ENCODE results near the gene LRRC41.

Gene LRRC41

DNA sequence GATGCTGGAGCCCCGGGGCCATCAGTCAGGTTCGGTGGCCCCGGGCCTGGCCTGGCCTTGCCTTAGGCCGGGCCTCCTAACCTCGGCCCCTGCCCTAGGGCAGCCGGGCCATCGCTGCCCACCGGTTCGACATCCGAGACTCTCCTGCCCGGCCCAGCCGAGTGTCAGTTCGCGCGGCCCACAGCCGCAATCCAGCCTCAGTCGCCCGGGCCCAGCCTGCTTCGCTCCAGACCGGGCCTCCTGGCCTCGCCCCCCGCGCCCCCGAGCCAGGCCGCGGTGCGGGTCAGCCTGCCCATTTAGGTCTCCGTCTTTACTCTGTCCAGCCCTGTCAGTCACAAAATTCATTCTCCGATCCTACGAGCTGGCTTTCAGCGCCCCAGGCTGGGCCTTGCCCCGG, 777 bp downstream of the LRRC41 start:
- peak overlapping the region; percentile 72 for H2BK120ac ChIP-seq (ENCODE audit: low read depth, low read length)
- H3K9ac ChIP-seq (ENCODE audit: low read depth, low read length, poor library complexity) = peak overlapping the region; percentile 98
- H4K8ac ChIP-seq (ENCODE audit: low read depth, low read length) = no peak overlapping the region
- peak overlapping the region; percentile 3 for H4K91ac ChIP-seq (ENCODE audit: low read depth, low read length, poor library complexity)
- H3K36me3 ChIP-seq (replicated peaks in 1 of 2; ENCODE audit: control insufficient read depth in 2 of 2, insufficient read depth in 2 of 2, low read length in 2 of 2) = peaks cover 0 to 29% of the 10 kb centered on the region in 2 donors
- H2BK15ac ChIP-seq (ENCODE audit: low read length) = peak overlapping the region; percentile 83
- H3K18ac ChIP-seq (ENCODE audit: low read length) = peak overlapping the region; percentile 98
- H2AFZ ChIP-seq (ENCODE audit: low read length) = peak overlapping the region; percentile 86
- H3K4me2 ChIP-seq (ENCODE audit: insufficient read depth, low read length, poor library complexity, severe bottlenecking) = peak overlapping the region; percentile 98
- H3K27me3 ChIP-seq (ENCODE audit: control insufficient read depth in 3 of 3, insufficient read depth in 3 of 3, low read depth in 1 of 3, low read length in 3 of 3) = no peaks in the 10 kb centered on the region
- no peak for DNase-seq (ENCODE audit: low spot score)
- H2BK5ac ChIP-seq (ENCODE audit: low read length) = peak overlapping the region; percentile 98
- H3K79me1 ChIP-seq (ENCODE audit: low read depth, low read length) = peaks cover 6% of the 10 kb centered on the region
- peak overlapping the region; percentile 86 for H3K27ac ChIP-seq (replicated peaks; ENCODE audit: low read length)
- H3K9me3 ChIP-seq (replicated peaks in 1 of 2; ENCODE audit: control insufficient read depth in 2 of 2, insufficient read depth in 1 of 2, low read depth in 1 of 2, low read length in 2 of 2) = no peaks in the 10 kb centered on the region
- peak overlapping the region; percentile 16 for H2BK12ac ChIP-seq (ENCODE audit: low read length)
- peak overlapping the region; percentile 44 for H2AK5ac ChIP-seq (ENCODE audit: low read depth, low read length)
- H3K4me1 ChIP-seq (ENCODE audit: control insufficient read depth in 2 of 2, insufficient read depth in 1 of 2, low read depth in 1 of 2, low read length in 2 of 2) = peaks cover 10 to 12% of the 10 kb centered on the region in 2 donors
- peak overlapping the region; percentile 94 for H3K23ac ChIP-seq (ENCODE audit: low read depth, low read length, poor library complexity)
- H3K4me3 ChIP-seq (ENCODE audit: low read length in 2 of 2) = peak overlapping the region; percentile 87 to 93
- WGBS, 2 donors (ENCODE audit: extremely low coverage in 2 of 2, insufficient read length in 2 of 2, insufficient replicate concordance in 1 of 2) = no CpG with 5 or more reads among the region's 32 CpGs
- H3K4ac ChIP-seq (ENCODE audit: low read length) = peak overlapping the region; percentile 69
- peak overlapping the region; percentile 73 for H3K14ac ChIP-seq (ENCODE audit: low read length)

DNA sequence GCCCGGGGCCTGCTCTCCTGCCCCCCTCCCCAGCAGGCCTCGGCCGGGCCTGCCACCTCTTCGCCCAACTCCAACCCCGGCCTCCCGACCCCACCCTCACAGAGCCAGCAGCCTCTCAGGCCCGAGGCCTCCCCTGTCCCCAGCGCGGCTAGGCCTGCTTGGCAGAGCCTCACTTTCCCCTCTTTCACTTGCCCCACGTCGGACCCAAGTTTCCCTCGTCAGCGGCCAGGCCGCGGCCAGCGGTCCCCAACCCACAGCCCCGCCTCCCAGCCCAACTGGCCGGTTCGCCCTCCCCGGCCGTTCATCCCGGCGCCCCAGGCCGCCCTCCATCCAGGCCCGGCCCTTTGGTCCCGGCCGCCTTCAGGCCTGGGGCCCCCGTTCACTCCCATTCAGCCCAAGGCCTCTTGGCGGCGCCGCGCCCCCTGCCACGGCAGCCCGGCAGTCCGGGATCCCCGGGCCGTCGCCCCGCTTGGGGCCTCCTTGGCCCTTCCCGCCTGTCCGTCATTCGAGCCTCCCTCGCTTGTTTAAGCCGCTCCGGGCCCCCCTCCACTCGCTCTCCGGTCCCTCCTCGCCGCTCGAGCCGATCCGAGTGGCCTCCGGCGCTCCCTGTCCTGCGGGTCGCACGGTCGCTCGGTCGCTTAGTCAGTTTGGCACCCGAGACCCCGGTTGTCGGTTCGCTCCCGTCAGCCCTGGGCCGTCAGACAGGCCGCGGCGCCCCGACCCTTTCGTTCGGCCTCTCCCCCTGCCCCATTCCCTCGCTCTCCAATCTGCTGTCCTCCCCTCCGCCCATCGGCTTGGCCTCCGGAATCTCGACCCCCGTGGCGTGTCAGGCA, 1.4 kb downstream of the LRRC41 start:
- Histone ChIP-seq H3K27ac (replicated peaks; ENCODE audit: low read length) (peak overlapping the region; percentile 86), H2AFZ (ENCODE audit: low read length) (peak overlapping the region; percentile 86), H3K4me2 (ENCODE audit: insufficient read depth, low read length, poor library complexity, severe bottlenecking) (peak overlapping the region; percentile 98), H2BK15ac (ENCODE audit: low read length) (peak overlapping the region; percentile 83), H2BK5ac (ENCODE audit: low read length) (peak overlapping the region; percentile 98), H3K4me1 (ENCODE audit: control insufficient read depth in 2 of 2, insufficient read depth in 1 of 2, low read depth in 1 of 2, low read length in 2 of 2) (peaks cover 10 to 12% of the 10 kb centered on the region in 2 donors), H3K9ac (ENCODE audit: low read depth, low read length, poor library complexity) (peak overlapping the region; percentile 98), H2BK12ac (ENCODE audit: low read length) (peak overlapping the region; percentile 16), H3K23ac (ENCODE audit: low read depth, low read length, poor library complexity) (peak overlapping the region; percentile 98), H2AK5ac (ENCODE audit: low read depth, low read length) (peak overlapping the region; percentile 44), H3K79me1 (ENCODE audit: low read depth, low read length) (peaks cover 6% of the 10 kb centered on the region), H3K4me3 (ENCODE audit: low read length in 2 of 2) (peak overlapping the region; percentile 87 to 93), H3K36me3 (replicated peaks in 1 of 2; ENCODE audit: control insufficient read depth in 2 of 2, insufficient read depth in 2 of 2, low read length in 2 of 2) (peaks cover 5 to 29% of the 10 kb centered on the region in 2 donors), H2BK120ac (ENCODE audit: low read depth, low read length) (peak overlapping the region; percentile 72), H3K9me3 (replicated peaks in 1 of 2; ENCODE audit: control insufficient read depth in 2 of 2, insufficient read depth in 1 of 2, low read depth in 1 of 2, low read length in 2 of 2) (no peaks in the 10 kb centered on the region), H3K18ac (ENCODE audit: low read length) (peak overlapping the region; percentile 98), H4K8ac (ENCODE audit: low read depth, low read length) (no peak overlapping the region), H3K4ac (ENCODE audit: low read length) (peak overlapping the region; percentile 95), H3K14ac (ENCODE audit: low read length) (peak overlapping the region; percentile 48), H4K91ac (ENCODE audit: low read depth, low read length, poor library complexity) (peak overlapping the region; percentile 54), H3K27me3 (ENCODE audit: control insufficient read depth in 3 of 3, insufficient read depth in 3 of 3, low read depth in 1 of 3, low read length in 3 of 3) (no peaks in the 10 kb centered on the region)
- peak; percentile 63 for DNase-seq (ENCODE audit: low spot score)
- no CpG with 5 or more reads among the region's 79 CpGs for WGBS, 2 donors (ENCODE audit: extremely low coverage in 2 of 2, insufficient read length in 2 of 2, insufficient replicate concordance in 1 of 2)

DNA sequence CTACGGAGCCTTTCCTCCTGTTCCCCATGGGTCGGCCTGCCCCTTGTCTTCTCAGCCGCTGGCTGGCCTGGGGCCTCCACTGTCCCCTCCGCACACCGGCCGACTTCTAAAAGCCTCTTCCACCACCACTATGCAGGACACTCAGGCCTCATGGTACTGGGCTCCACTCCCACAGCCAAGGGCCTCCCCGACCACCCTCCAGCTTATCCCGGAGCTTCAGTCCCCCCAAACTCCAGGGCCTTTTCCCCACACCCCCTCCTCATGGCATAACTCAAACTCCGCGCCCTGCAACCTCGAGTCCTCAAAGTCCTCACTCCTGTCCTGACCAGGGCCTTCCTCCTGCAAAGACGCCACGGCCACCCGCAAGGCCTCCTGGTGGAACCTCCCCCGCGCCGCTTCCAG, 2.0 kb downstream of the LRRC41 start:
- H3K18ac ChIP-seq (ENCODE audit: low read length) = peak overlapping the region; percentile 98
- H3K4ac ChIP-seq (ENCODE audit: low read length) = peak overlapping the region; percentile 95
- peaks cover 9 to 29% of the 10 kb centered on the region in 2 donors for H3K36me3 ChIP-seq (replicated peaks in 1 of 2; ENCODE audit: control insufficient read depth in 2 of 2, insufficient read depth in 2 of 2, low read length in 2 of 2)
- no peak overlapping the region for H2BK15ac ChIP-seq (ENCODE audit: low read length)
- H3K4me3 ChIP-seq (ENCODE audit: low read length in 2 of 2) = peak overlapping the region; percentile 87 to 93
- H3K23ac ChIP-seq (ENCODE audit: low read depth, low read length, poor library complexity) = peak overlapping the region; percentile 98
- peak overlapping the region; percentile 44 for H2AK5ac ChIP-seq (ENCODE audit: low read depth, low read length)
- H3K14ac ChIP-seq (ENCODE audit: low read length) = peak overlapping the region; percentile 48
- H4K91ac ChIP-seq (ENCODE audit: low read depth, low read length, poor library complexity) = peak overlapping the region; percentile 54
- no peaks in the 10 kb centered on the region for H3K9me3 ChIP-seq (replicated peaks in 1 of 2; ENCODE audit: control insufficient read depth in 2 of 2, insufficient read depth in 1 of 2, low read depth in 1 of 2, low read length in 2 of 2)
- H2BK5ac ChIP-seq (ENCODE audit: low read length) = peak overlapping the region; percentile 98
- H4K8ac ChIP-seq (ENCODE audit: low read depth, low read length) = no peak overlapping the region
- peak overlapping the region; percentile 4 for H2BK120ac ChIP-seq (ENCODE audit: low read depth, low read length)
- DNase-seq (ENCODE audit: low spot score) = peak; percentile 11
- no CpG with 5 or more reads among the region's 17 CpGs for WGBS, 2 donors (ENCODE audit: extremely low coverage in 2 of 2, insufficient read length in 2 of 2, insufficient replicate concordance in 1 of 2)
- H3K27ac ChIP-seq (replicated peaks; ENCODE audit: low read length) = peak overlapping the region; percentile 86
- no peaks in the 10 kb centered on the region for H3K27me3 ChIP-seq (ENCODE audit: control insufficient read depth in 3 of 3, insufficient read depth in 3 of 3, low read depth in 1 of 3, low read length in 3 of 3)
- H3K4me1 ChIP-seq (ENCODE audit: control insufficient read depth in 2 of 2, insufficient read depth in 1 of 2, low read depth in 1 of 2, low read length in 2 of 2) = peaks cover 10 to 12% of the 10 kb centered on the region in 2 donors
- peaks cover 6% of the 10 kb centered on the region for H3K79me1 ChIP-seq (ENCODE audit: low read depth, low read length)
- peak overlapping the region; percentile 98 for H3K4me2 ChIP-seq (ENCODE audit: insufficient read depth, low read length, poor library complexity, severe bottlenecking)
- H2BK12ac ChIP-seq (ENCODE audit: low read length) = no peak overlapping the region
- H3K9ac ChIP-seq (ENCODE audit: low read depth, low read length, poor library complexity) = peak overlapping the region; percentile 98
- H2AFZ ChIP-seq (ENCODE audit: low read length) = peak overlapping the region; percentile 86
